NCI-H460 (cell line): ENCODE measurements around the gene PWP2. TPM values are rescaled to one million over a fixed set of nuclear protein-coding genes. Genes with fewer than 3 reads are reported as not detected.
"Not testable (repeated sequence)": the region's sequence is repeated elsewhere in the genome, so short reads cannot be mapped to it uniquely, and the experiment has no call there.

Source experiments
- DNase-seq: peaks from one replicate; pipeline ENCODE4 v3.0.0-alpha.2; 2016; ENCODE audit warnings: low read depth; ENCODE audit errors: extremely low read depth
- total RNA-seq: library from RNA; depleted of rRNA; stranded (reverse); fragments of >200 nt; shearing (Covaris generic); gene quantifications from 2 replicates; pipeline ENCODE4 v1.2.3, GENCODE V29; 2014

PWP2 gene
- total RNA-seq, 1 experiment from 2014 or later: 2.2 TPM

DNA sequence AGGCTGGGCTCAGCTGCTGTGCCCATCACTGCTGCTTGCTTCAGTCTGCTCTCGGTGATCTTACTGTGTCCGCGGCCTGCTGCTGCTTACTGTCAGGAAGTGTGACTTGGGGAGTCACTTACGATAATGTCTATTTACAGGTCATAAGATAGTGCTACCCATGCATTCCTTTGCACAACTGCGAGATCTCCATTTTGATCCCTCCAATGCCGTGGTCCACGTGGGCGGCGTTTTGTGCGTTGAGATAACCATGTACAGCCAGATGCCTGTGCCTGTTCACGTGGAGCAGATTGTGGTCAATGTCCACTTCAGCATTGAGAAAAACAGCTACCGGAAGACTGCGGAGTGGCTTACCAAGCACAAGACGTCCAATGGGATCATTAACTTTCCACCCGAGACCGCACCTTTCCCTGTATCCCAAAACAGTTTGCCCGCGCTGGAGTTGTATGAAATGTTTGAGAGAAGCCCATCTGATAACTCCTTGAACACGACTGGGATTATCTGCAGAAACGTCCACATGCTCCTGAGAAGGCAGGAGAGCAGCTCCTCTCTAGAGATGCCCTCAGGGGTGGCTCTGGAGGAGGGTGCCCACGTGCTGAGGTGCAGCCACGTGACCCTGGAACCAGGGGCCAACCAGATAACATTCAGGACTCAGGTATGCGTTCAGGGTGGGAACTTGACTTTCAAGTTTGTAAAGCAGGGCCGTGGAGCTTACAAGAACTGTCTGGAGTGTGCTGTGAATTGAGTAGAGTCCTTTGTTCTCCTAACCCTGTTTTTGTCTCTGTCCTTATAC is 24.4 kb upstream of the PWP2 start:
- no peak for DNase-seq

- no peak for DNase-seq
Measured at GRCh38 chr21:44083631-44084291, 23.4 kb upstream of the PWP2 start.

GRCh38 chr21:44084496-44085241 is 22.5 kb upstream of the PWP2 start:
- DNase-seq: no peak

DNA sequence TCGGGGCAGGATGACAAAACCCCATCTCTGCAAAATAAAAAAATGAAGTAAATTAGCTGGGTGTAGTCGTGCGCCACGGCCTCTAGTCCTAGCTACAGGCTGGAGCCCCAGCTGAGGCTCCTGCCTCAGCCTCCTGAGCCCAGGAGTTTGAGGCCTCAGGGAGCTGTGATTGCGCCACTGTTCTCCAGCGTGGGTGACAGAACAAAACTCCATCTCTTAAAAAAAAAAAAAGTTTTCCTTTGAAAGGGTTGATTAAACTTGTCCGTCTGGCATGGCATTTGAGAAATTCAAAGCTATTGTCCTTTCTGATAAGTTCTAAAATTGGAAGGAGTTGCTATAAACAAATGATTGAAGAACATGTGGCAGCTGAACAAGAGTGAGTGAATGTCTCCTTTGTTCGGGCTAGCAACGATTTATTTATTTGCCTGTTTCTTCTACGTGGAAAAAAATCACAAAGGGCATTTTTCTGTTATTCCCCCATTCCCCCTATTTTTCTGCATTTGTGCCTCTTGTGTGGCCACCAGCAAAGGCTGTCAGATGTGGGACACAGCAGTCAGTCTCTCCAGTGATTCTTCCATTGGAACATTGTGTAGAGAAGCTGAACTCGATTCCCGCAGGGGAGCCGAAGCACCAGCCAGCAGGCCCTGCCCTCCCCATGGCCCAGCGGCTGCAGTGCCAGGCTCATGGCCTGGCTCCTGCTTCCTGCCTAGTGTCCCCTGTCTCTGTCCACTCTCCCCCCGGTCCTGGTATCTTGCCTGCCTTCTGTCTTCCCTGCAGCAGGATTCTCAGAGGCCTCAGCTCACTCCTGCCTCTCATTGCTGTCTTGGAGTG is 21.5 kb upstream of the PWP2 start:
- no peak for DNase-seq

GRCh38 chr21:44086636-44087425 is 20.4 kb upstream of the PWP2 start:
- DNase-seq: no peak

- no peak for DNase-seq
Measured at GRCh38 chr21:44087426-44088400, 19.5 kb upstream of the PWP2 start.

GRCh38 chr21:44088401-44088780 is 18.8 kb upstream of the PWP2 start:
- no peak for DNase-seq

DNA sequence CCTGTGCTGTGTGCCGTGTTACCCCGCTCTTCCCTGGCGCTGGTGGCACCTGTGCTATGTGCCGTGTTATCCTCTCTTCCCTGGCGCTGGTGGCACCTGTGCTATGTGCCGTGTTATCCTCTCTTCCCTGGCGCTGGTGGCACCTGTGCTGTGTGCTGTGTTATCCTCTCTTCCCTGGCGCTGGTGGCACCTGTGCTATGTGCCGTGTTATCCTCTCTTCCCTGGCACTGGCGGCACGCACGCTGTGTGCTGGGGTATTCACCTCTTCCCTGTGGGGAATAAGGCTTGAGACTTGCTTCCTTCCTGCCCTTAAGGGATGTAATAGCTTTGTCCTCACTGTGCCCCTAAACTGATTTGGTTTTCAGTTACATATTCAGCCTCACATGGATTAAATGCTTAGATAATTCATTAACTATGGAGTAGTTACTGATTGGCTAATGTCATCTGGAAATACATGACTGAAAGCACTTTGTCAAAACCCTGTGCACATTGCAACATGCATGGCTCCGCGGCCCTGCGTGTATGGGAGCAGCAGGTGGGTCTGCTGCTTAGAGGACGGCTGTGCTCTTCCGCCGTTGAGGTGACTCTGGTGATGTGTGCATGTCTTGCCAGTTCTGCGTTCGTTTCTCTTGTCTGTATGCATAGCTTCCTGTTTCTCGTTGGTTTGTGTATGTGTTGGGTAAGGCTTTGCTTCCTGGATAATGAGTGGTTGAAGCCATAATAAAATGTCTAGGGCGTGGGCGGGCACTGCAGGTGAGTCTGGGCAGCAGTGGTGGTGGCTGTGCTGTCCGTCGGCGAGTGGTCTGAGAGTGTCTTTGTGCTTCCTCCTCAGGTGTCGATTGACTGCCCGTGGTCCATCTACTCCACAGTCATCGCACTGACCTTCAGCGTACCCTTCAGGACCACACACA is 17.9 kb upstream of the PWP2 start:
- DNase-seq: no peak

DNA sequence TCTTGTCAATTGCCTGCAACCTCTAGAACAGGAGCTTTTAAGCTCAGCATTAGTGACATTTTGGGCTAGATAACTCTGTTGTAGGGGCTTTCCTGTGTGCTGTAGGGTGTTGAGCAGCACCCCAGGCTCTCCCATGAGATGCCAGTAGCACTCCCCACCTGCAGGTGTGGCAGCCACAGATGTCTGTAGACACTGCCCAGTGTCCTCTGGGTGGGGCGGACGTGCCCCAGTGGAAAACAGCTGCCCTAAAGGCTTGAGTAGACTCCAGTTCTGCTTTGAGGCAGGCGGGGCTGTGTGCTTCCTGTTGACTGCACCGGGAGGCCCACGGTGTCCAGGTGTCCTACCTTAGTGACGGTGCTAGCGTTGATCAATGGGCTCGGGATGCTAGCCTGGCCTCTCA is 16.9 kb upstream of the PWP2 start:
- no peak for DNase-seq

- no peak for DNase-seq
Measured at GRCh38 chr21:44092211-44092610, 15.0 kb upstream of the PWP2 start.

- no peak for DNase-seq
Measured at GRCh38 chr21:44093761-44094160, 13.4 kb upstream of the PWP2 start.

DNA sequence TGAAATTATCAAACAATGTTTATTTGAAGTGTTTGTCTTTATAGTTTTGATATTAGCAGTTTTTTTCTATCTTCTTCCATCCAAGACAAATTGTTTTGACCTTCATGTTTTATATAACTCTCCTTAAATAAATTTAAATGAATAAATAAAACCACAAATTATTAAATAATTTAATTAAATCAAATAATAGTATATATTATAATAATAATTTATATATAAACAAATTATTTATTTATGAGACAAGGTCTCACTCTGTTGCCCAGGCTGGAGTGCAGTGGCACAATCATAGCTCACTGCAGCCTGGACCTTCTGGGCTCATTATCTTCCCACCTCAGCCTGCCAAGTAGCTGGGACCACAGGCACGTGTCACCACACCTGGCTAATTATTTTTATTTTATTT is 12.4 kb upstream of the PWP2 start:
- no peak for DNase-seq

- not testable (repeated sequence) for DNase-seq
Measured at GRCh38 chr21:44098507-44098906, 8.7 kb upstream of the PWP2 start.

- not testable (repeated sequence) for DNase-seq
Measured at GRCh38 chr21:44098964-44099363, 8.2 kb upstream of the PWP2 start.

DNA sequence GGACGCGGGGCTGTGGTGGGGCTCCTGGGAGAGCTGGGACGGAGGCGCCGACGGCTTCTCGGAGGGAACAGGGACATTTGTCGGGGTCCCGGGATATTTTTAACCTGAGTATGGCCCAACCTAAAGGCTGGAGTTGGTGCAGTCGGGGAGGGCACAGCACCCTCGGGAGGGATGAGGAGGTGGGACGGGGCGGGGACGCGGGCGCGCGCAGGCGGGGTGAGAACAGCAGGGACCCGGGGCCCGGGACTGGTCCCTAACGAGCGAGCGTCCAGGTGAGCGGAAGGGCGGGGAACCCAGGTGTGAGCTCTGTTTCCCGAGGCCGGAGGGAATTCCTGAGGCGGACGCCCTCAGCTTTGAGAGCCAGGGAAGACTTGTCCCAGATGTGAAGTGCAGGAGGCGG is 390 bp downstream of the PWP2 start:
- DNase-seq: not testable (repeated sequence)

DNA sequence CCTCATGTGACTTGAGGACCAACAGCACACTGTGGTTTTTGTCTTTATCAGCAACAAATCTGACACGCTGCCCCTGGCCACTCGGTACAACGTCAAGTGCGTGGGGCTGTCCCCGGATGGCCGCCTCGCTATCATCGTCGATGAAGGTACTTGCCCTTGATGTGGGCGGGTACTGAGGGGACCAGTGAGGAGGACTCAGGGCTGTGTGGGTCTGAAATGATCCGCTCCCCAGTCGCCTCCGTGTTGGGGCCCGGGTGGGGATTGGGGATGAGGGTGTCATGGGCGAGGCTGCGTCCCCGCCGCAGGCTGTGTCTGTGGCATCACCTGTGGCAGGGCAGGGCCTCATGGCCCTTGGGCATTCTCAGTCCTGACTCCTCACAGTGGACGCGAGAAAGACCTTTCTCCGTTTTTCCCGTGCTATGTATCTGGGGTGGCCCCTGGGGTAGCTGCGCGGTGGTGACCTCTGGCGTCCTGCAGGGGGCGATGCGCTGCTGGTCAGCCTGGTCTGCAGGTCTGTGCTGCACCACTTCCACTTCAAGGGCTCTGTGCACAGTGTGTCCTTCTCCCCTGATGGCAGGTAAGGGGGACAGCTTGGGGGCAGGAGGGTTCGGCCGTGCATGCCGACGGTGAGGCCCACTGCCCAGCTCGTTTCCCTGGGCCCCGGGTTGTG is 6.6 kb downstream of the PWP2 start:
- not testable (repeated sequence) for DNase-seq

- DNase-seq: not testable (repeated sequence)
Measured at GRCh38 chr21:44122131-44122530, 14.9 kb downstream of the PWP2 start.
